GM12865 (cell line): ENCODE measurements around the gene NBPF11.
A peak's percentile ranks its signal among the peaks of the same experiment; 100 is the strongest.
"Not testable (repeated sequence)": the region's sequence is repeated elsewhere in the genome, so short reads cannot be mapped to it uniquely, and the experiment has no call there.

ENCODE experiments used
- DNase-seq: peaks from one replicate; pipeline ENCODE4 v3.0.0; 2010; ENCODE audit warnings: low read depth
- H3K4me3 ChIP-seq: 2 replicates; pipeline ENCODE4 v1.5.1; 2011; ENCODE audit warnings: mild to moderate bottlenecking, low read depth, low read length, control low read depth
- TF ChIP-seq, protein P1 (sequence below): IDR thresholded peaks from 2 replicates; pipeline ENCODE4 v1.5.1; 2011; ENCODE audit warnings: low read length, control low read depth, low read depth, inconsistent platforms; ENCODE audit not compliant: insufficient read depth; ENCODE audit errors: missing control alignments

NBPF11 gene

DNA sequence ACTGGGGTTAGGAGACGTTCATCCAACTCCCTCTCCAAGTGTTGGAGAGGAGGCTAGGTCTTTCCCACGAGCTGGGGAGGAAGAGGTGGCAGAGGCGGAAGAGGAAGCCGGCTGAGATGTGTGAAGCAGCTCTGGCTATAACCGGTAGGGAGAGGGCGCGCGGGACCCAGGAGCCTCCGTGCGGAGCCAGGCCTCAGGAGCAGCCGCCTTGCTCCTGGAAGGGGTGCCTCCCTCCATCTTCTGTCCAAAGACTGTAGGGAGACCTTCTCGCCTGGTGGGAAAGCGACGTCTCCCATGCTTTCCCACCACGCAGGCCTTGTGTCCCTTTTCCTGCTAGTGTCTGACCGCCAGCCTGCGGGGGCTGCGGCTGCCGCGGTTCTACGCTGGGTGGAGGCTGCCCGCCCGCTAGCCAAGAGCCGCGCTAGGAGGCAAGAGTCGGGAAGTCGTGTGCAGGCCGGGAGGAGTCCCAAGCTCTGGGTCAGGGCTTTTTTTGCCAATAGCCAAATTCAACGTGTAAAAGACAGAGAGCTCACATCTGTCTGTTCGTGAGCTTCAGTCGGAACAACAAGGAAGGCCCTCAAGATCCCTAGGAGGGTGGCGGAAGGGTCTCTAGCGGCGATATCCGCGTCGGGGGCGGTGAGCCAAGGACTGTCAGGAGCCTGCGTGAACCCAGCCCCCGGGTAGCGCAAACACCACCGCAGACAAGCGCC, 8.4 kb upstream of the NBPF11 start:
- H3K4me3 ChIP-seq = no peak overlapping the region
- TF ChIP-seq, protein P1, sequence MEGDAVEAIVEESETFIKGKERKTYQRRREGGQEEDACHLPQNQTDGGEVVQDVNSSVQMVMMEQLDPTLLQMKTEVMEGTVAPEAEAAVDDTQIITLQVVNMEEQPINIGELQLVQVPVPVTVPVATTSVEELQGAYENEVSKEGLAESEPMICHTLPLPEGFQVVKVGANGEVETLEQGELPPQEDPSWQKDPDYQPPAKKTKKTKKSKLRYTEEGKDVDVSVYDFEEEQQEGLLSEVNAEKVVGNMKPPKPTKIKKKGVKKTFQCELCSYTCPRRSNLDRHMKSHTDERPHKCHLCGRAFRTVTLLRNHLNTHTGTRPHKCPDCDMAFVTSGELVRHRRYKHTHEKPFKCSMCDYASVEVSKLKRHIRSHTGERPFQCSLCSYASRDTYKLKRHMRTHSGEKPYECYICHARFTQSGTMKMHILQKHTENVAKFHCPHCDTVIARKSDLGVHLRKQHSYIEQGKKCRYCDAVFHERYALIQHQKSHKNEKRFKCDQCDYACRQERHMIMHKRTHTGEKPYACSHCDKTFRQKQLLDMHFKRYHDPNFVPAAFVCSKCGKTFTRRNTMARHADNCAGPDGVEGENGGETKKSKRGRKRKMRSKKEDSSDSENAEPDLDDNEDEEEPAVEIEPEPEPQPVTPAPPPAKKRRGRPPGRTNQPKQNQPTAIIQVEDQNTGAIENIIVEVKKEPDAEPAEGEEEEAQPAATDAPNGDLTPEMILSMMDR = no peak
- DNase-seq = no peak

DNA sequence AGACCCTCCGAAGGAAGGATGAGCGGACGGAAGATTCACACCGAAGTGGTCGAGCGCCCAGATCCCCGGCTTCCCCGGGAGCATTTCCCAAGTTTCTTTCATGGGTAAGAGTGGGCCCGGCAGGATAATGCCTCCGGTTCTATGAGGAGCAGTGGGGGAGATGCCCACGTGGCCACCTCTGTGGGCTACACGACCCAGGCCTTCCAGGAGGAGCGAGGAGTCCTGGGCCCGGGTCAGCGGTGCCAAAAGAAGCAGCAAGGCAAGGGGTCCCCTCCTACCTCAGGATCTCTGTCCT, 7.9 kb upstream of the NBPF11 start:
- no peak overlapping the region for H3K4me3 ChIP-seq
- DNase-seq = no peak
- TF ChIP-seq, protein P1 = no peak

DNA sequence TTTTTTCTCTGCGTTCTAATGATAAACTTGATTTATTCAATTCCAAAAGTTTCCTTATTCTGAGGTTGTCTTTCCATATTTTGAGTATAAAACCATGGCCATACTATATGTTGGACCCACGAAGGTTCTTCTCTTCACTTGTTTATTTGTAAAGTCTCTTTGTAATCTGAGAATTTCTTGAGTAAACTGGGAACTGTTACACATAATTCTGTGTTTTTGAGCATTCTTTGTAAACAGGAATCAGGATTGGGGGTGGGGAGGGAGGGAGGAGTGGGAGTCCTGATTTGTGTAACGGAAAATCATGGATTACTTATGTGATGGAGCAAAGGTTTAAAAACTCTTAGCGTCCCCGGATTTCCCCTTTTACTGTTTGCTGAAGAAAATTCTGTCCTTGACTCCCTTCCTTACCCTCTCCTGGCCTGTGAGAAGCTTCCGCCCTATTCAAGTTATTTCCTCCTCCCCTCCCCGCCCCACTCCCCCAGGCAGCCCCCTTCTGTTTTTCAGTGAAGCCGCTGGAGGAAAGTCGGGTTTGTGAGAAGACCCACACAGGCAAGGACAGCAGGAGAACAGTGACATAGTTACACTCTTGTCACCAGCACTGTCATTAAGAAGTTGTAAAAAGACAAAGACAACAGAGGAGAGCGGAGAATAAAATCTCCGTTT, 6.4 kb upstream of the NBPF11 start:
- DNase-seq = no peak
- TF ChIP-seq, protein P1 = no peak
- H3K4me3 ChIP-seq = no peak overlapping the region

DNA sequence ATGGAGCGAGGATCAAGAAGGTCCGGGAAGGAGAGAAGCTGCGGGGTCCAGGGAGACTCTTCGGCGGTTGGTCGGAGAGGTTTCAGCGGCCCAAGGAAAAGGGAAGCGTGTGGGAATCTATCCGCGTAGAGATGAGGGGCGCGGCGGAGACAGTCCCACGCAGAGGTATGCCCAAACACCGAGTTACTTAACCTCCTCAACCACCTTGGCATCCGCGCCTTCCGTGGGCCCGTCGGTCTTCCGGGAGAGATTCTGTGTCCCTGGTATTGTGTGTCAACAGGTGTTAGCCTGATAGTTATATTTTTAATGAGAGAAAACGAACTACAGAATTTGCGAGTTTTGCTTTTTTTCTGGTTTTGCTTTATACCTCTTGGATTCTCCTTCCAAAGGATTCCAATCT, 5.7 kb upstream of the NBPF11 start:
- not testable (repeated sequence) for DNase-seq, H3K4me3 ChIP-seq

DNA sequence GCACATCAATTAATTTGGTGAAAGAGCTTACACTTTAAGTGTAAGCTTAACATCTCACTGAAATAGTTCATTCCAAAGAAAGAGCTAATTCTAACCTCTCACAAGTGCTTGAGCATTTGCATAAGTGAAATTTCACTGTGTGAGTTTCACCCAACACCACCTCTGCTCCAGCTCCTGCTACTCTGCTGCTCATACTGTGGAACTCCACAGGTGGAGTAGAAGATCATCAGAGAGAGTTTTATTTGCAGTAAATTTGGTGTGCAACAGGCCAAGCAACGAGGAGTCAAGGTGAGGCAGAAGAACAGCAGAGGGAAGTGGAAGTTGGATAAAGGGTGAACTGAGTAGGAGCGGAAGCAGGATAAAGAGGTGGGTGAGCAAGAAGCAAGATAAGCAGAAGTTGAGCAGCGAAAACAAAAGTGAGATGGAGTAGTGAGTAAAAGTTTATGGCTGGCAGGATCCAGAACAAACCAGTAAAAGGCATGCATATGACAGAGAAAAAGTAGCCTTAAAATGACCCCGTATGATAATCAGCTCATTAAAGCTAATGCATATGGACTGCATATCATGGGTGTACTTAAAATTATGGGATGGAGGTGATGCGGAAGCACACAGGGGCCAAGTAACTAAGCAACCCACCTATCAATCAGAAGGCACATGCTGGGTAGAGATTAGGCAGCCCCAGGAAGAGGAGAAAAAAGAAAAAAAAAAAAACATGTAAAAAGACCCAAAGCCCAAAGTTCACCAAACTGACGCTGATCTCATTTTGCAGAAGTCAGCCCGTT, 3.6 kb upstream of the NBPF11 start:
- not testable (repeated sequence) for H3K4me3 ChIP-seq, DNase-seq

DNA sequence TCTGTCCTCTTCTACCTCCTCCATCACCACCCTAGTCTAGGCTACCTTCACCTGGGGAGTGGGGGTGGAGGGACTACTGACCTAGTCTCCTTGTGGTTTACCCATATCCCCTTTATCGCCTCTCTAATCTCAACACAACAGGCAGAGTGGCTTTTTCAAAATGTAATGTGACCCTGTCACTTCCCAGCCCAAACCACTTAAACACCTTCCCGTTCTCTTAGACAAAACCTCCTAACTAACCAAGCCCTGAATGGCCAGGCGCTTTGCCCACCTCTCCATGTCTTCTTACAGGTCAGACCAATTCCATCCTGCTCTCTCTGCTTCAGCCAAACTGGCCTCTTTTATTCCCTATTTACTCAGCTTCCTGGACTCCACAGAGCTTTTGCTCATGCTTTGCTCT, 714 bp upstream of the NBPF11 start:
- DNase-seq, H3K4me3 ChIP-seq: not testable (repeated sequence)

DNA sequence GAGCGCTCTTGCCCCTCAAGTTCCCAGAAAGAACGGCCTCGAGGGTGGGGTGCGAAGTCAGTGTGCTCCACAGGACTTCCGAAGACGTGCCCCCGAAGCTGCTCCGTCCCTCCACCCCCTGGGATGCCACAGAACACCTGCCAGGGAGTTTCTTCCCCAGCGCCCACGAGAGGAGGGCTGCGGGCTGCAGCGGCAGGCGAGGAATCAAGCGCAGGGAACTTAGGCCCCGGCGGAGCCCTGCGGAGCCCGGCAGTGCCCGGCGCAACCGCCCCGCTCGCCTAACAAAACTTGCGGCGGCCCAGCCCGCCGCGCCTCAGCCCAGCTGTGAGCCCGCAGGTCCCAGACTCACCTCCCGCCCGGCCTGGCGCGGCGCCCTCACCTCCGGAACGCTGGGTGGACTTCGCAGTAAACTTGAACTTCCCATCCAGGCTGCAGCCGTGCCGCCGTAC, 686 bp downstream of the NBPF11 start:
- peak overlapping the region; percentile 69 for H3K4me3 ChIP-seq
- DNase-seq = peak; percentile 36

DNA sequence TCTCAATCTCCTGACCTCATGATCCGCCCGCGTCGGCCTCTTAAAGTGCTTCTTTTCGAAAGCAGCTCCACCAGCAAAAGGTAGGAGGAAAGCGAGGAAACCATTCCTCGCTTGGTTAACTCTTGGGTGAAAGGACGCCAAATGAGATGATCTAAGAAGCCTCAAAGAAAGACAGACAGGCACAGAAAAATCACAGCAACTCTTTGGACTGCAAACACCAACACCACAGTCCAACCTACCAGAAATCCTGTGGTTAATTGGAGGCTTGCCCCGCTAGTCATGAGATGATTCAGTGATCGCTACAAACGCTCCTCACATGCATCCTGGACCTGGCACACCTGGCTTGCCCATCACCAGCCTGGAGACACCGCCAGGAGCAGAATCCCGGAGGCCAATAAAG, 1.1 kb downstream of the NBPF11 start:
- H3K4me3 ChIP-seq = peak overlapping the region; percentile 69
- DNase-seq = peak; percentile 52

DNA sequence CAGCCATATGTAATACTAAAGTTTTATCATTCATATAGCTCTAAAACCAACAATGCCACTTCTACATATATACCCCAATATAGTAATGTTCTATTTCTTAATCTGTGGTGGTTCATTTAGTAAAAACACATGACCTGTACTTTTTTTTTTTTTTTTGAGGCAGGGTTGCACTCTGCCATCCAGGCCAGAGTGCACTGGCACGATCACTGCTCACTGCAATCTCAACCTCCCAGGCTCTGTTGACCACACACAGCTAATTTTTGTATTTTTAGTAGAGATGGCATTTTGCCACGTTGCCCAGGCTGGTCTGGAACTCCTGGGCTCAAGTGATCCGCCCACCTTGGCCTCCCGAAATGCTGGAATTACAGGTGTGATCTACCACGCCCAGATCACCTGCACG, 2.1 kb downstream of the NBPF11 start:
- DNase-seq = not testable (repeated sequence)

DNA sequence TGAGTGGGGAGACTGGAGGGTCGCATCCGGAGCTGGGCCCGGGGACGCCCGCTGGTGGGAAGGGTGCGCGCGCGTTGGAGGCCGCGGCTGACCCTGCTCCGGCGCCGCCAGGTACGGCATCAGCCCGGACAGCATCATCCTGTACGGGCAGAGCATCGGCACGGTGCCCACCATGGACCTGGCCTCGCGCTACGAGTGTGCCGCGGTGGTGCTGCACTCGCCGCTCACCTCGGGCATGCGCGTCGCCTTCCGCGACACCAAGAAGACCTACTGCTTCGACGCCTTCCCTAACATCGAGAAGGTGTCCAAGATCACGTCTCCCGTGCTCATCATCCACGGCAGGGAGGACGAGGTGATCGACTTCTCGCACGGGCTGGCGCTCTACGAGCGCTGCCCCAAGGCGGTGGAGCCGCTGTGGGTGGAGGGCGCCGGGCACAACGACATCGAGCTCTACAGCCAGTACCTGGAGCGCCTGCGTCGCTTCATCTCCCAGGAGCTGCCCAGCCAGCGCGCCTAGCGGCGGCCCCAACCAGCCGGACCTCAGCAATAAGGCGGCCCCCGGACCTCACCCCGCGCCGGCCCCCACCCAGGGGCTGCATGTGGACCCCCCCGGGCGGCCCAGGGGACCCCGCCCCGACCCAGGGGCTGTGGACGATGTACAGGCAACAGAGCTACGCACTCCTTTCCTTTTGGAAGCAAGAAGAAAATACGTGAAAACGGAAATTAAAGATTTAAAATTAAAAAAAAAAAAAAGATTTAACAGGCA, 2.8 kb downstream of the NBPF11 start:
- H3K4me3 ChIP-seq, DNase-seq: not testable (repeated sequence)

More for the DNA sequence above, 2.1 kb downstream of the NBPF11 start:
- not testable (repeated sequence) for H3K4me3 ChIP-seq

DNA sequence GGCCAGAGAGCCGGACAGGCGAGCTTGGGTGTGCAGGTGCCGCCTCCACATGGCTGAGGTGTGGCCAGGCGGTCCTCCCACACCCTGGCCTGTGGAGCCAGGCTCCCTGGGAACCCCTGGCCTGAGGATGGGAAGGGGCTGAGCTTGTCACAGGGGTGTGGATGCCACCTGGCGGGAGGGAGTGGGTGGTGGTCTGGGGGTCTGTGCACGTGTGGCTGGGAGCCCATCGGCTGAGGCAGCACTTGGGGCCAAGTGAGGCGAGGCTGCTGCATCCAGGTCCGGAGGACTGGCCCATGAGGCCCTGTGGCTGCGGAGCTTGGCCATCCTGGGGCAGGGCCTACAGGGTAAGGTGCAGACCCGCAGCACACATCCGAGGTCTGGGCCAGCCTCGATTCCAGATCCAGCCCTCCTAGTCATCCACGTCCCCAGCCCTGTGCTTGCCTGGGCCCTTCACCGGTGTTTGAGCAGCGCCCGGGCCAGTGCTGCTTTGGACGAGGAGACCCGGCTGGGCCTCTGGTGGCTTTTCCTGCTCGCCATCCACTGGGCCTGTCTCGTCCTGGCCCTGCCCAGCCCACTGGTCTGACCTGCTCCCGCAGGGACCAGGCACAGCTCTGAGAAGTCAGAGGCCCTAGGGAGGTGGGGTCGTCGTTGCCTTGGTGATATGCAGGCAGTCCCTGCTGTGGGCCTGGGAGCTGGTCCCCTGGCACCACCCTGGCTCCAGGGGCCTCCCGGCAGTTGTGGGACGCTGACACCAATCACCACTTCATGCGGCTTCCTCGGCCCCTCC, 4.8 kb downstream of the NBPF11 start:
- DNase-seq, H3K4me3 ChIP-seq: not testable (repeated sequence)

DNA sequence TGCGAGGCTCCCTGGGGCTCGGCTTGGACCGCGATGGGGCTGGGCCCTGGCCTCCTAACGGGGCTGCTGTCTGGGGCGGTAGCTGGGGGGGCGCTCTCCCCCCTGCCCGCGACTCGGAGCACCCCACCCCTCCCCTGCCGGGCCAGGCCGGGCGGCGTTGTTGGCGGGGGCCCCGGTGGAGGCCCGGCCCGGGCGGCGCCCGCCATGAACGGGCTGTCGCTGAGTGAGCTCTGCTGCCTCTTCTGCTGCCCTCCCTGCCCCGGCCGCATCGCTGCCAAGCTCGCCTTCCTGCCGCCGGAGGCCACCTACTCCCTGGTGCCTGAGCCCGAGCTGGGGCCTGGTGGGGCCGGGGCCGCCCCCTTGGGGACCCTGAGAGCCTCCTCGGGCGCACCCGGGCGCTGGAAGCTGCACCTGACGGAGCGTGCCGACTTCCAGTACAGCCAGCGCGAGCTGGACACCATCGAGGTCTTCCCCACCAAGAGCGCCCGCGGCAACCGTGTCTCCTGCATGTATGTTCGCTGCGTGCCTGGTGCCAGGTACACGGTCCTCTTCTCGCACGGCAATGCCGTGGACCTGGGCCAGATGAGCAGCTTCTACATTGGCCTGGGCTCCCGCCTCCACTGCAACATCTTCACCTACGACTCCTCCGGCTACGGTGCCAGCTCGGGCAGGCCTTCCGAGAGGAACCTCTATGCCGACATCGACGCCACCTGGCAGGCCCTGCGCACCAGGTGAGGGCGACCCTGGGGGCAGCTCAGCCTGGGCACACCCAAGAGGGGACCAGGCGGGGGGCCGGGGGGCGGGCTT, 5.7 kb downstream of the NBPF11 start:
- H3K4me3 ChIP-seq, DNase-seq: not testable (repeated sequence)

DNA sequence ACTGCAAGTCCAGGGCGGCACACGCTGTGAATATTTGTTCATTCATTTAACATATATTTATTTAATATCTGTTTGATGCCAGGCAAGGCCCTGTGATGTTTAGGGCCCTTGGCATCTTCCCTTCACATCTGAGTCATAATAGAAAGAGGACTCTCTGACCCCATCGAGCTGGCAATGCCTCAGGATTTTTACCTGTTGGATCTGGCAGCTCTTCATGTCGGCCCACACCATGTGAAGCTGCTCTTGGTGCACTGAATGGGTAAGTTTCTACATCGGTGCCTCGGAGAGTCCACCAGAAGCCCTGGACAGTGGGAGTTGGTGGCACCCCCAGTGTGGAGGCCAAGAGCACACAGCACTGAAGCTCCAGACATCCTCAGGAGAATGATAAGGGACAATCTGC, 8.9 kb downstream of the NBPF11 start:
- not testable (repeated sequence) for DNase-seq, H3K4me3 ChIP-seq
